ENCODE measurements around the gene SAPCD2. TPM values are rescaled to one million over a fixed set of nuclear protein-coding genes. Genes with fewer than 3 reads are reported as not detected.

The SAPCD2 gene
- total and polyA plus RNA-seq, 9 of the 15 experiments (the other 6 are each of a cell fraction or from before 2014, with no cell fraction given), result 3.4 to 91.8 (median 18.8) TPM

GRCh38 chr9:137028263-137029057 lies 41.9 kb downstream of the SAPCD2 start (continued):
- no peak for TF ChIP-seq GABPB1 (CRISPR knock-in tag; IDR thresholded peaks at IDR 0.05)
- no peak for TF ChIP-seq CREB1 (IDR thresholded peaks at IDR 0.05)
- TF ChIP-seq CREB1 (CRISPR knock-in tag; IDR thresholded peaks at IDR 0.05), result 0 out of 2 replicates have a peak, but pooled peaks have one; percentile 5
- TF ChIP-seq NR4A1 (CRISPR knock-in tag; IDR thresholded peaks at IDR 0.05), result no peak
- TF ChIP-seq NR4A1 (tag; IDR thresholded peaks at IDR 0.05), result no peak
- TF ChIP-seq, protein P1, sequence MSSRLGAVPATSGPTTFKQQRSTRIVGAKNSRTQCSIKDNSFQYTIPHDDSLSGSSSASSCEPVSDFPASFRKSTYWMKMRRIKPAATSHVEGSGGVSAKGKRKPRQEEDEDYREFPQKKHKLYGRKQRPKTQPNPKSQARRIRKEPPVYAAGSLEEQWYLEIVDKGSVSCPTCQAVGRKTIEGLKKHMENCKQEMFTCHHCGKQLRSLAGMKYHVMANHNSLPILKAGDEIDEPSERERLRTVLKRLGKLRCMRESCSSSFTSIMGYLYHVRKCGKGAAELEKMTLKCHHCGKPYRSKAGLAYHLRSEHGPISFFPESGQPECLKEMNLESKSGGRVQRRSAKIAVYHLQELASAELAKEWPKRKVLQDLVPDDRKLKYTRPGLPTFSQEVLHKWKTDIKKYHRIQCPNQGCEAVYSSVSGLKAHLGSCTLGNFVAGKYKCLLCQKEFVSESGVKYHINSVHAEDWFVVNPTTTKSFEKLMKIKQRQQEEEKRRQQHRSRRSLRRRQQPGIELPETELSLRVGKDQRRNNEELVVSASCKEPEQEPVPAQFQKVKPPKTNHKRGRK (tag; IDR thresholded peaks at IDR 0.05), result no peak
- TF ChIP-seq ZNF668 (CRISPR knock-in tag; IDR thresholded peaks at IDR 0.05), result no peak
- no peak for TF ChIP-seq HMGN3 (IDR thresholded peaks at IDR 0.05; ENCODE audit: borderline replicate concordance, extremely low read depth, insufficient read length, low read depth, low read length)
- TF ChIP-seq SMAD2 (IDR thresholded peaks at IDR 0.05; ENCODE audit: low read depth, low read length), result no peak
- TF ChIP-seq, protein P2, sequence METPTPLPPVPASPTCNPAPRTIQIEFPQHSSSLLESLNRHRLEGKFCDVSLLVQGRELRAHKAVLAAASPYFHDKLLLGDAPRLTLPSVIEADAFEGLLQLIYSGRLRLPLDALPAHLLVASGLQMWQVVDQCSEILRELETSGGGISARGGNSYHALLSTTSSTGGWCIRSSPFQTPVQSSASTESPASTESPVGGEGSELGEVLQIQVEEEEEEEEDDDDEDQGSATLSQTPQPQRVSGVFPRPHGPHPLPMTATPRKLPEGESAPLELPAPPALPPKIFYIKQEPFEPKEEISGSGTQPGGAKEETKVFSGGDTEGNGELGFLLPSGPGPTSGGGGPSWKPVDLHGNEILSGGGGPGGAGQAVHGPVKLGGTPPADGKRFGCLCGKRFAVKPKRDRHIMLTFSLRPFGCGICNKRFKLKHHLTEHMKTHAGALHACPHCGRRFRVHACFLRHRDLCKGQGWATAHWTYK (CRISPR knock-in tag; IDR thresholded peaks at IDR 0.05), result no peak
- no peak for TF ChIP-seq ZNF174 (CRISPR knock-in tag; IDR thresholded peaks at IDR 0.05)
- no peak for TF ChIP-seq ERF (CRISPR knock-in tag; IDR thresholded peaks at IDR 0.05)
- no peak for TF ChIP-seq THAP7 (CRISPR knock-in tag; IDR thresholded peaks at IDR 0.05)
- TF ChIP-seq GMEB1 (CRISPR knock-in tag; IDR thresholded peaks at IDR 0.05), result no peak
- no peak for TF ChIP-seq CAMTA2 (CRISPR knock-in tag; conservative IDR thresholded peaks at IDR 0.05)
- TF ChIP-seq ZC3H8 (IDR thresholded peaks at IDR 0.05), result no peak
- no peak; a peak in 1 of 4 replicates for TF ChIP-seq KDM1A (IDR thresholded peaks at IDR 0.05)
- TF ChIP-seq TAF15 (IDR thresholded peaks at IDR 0.05; ENCODE audit: low read depth, low read length), result no peak
- no peak for TF ChIP-seq SMARCC2 (IDR thresholded peaks at IDR 0.05; ENCODE audit: low read depth)
- TF ChIP-seq ADNP (tag; IDR thresholded peaks at IDR 0.05), result no peak
- TF ChIP-seq KAT2B (IDR thresholded peaks at IDR 0.05; ENCODE audit: low read depth, low read length), result no peak
- no peak for TF ChIP-seq DDX20 (tag; IDR thresholded peaks at IDR 0.05; ENCODE audit: low read depth)
- no peak for TF ChIP-seq PCBP2 (IDR thresholded peaks at IDR 0.05; ENCODE audit: low read depth, low read length, poor library complexity, severe bottlenecking)
- no peak; the same call in 1 of the 2 replicates for TF ChIP-seq CBFA2T2 (conservative IDR thresholded peaks at IDR 0.05)
- no peak for TF ChIP-seq ZNF316 (IDR thresholded peaks at IDR 0.05)
- TF ChIP-seq CEBPB (tag; IDR thresholded peaks at IDR 0.05), result no peak

All from K562 (cell line).